Activated T-cell treated with anti-CD3 and anti-CD28 coated beads, Interleukin-2, amount 50 U/mL, for 72 hours (primary cell): ENCODE data around the gene DVL2. TPM values are rescaled to one million over a fixed set of nuclear protein-coding genes. Genes with fewer than 3 reads are reported as not detected.
A peak's percentile ranks its signal among the peaks of the same experiment; 100 is the strongest.

ENCODE experiments used
- ATAC-seq, 2 donors: fragments of 150-1000 bp; cut with Tn5 transposase; replicated peaks in 1 of 2; 2 replicates each; pipeline ENCODE4 v1.10.0; 2021; ENCODE audit warnings: moderate library complexity in 2 of 2, mild to moderate bottlenecking in 1 of 2
- DNase-seq, 2 donors: peaks; one replicate each; pipeline ENCODE4 v3.0.0; 2021 to 2022; ENCODE audit warnings: mixed read lengths in 1 of 2
- H3K27ac Mint-ChIP-seq: one replicate; pipeline ENCODE4 v1.8.0; 2022; ENCODE audit warnings: mild to moderate bottlenecking, moderate library complexity, mixed read lengths
- H3K27me3 Mint-ChIP-seq: one replicate; pipeline ENCODE4 v1.8.0; 2022; ENCODE audit warnings: low read depth, mixed read lengths
- H3K36me3 Mint-ChIP-seq, 2 donors: one replicate each; pipeline ENCODE4 v1.8.0; 2022; ENCODE audit warnings: mixed read lengths in 2 of 2, mild to moderate bottlenecking in 1 of 2; ENCODE audit not compliant: insufficient read depth in 2 of 2
- H3K4me1 Mint-ChIP-seq: one replicate; pipeline ENCODE4 v1.8.0; 2022; ENCODE audit warnings: low read depth, mixed read lengths
- H3K4me3 Mint-ChIP-seq, 2 donors: one replicate each; pipeline ENCODE4 v1.8.0; 2022; ENCODE audit warnings: mild to moderate bottlenecking in 2 of 2, mixed read lengths in 2 of 2, moderate library complexity in 2 of 2
- H3K9me3 Mint-ChIP-seq, 2 donors: one replicate each; pipeline ENCODE4 v1.8.0; 2022; ENCODE audit warnings: mixed read lengths in 2 of 2
- total RNA-seq, 2 donors: library from RNA; stranded (reverse); gene quantifications; one replicate each; pipeline ENCODE4 v1.2.3, GENCODE V29; 2022

Gene DVL2
- total RNA-seq, 2 donors from 2014 or later: 49.5 to 54.8 TPM

GRCh38 chr17:7207120-7208001 lies 27.0 kb downstream of the DVL2 start:
- H3K27ac Mint-ChIP-seq: no peak overlapping the region
- no peaks in the 10 kb centered on the region for H3K27me3 Mint-ChIP-seq
- DNase-seq (no peak), ATAC-seq (no peak)
- peaks cover 39% of the 10 kb centered on the region for H3K4me1 Mint-ChIP-seq
- no peaks in the 10 kb centered on the region for H3K9me3 Mint-ChIP-seq
- peak overlapping the region in 1 of 2 donors; percentile 39 for H3K4me3 Mint-ChIP-seq
- H3K36me3 Mint-ChIP-seq: no peaks in the 10 kb centered on the region

GRCh38 chr17:7205561-7205960 lies 28.8 kb downstream of the DVL2 start:
- Mint-ChIP-seq H3K27me3 (no peaks in the 10 kb centered on the region), H3K4me1 (peaks cover 33% of the 10 kb centered on the region), H3K4me3 (peak overlapping the region; percentile 75 to 88), H3K36me3 (no peaks in the 10 kb centered on the region), H3K27ac (peak overlapping the region; percentile 51), H3K9me3 (no peaks in the 10 kb centered on the region)
- ATAC-seq (no peak), DNase-seq (no peak)

GRCh38 chr17:7204828-7205461 lies 29.4 kb downstream of the DVL2 start:
- H3K27me3 Mint-ChIP-seq: no peaks in the 10 kb centered on the region
- H3K9me3 Mint-ChIP-seq: no peaks in the 10 kb centered on the region
- H3K4me1 Mint-ChIP-seq: peaks cover 33% of the 10 kb centered on the region
- no peaks in the 10 kb centered on the region for H3K36me3 Mint-ChIP-seq
- peak overlapping the region; percentile 51 for H3K27ac Mint-ChIP-seq
- DNase-seq: peak; percentile 93 to 94
- peak; percentile 89 for ATAC-seq
- H3K4me3 Mint-ChIP-seq: peak overlapping the region; percentile 75 to 88

GRCh38 chr17:7204336-7204735 lies 30.0 kb downstream of the DVL2 start:
- H3K27ac Mint-ChIP-seq: peak overlapping the region; percentile 20
- no peaks in the 10 kb centered on the region for H3K27me3 Mint-ChIP-seq
- H3K9me3 Mint-ChIP-seq: no peaks in the 10 kb centered on the region
- peak overlapping the region; percentile 75 to 88 for H3K4me3 Mint-ChIP-seq
- no peaks in the 10 kb centered on the region for H3K36me3 Mint-ChIP-seq
- peaks cover 33% of the 10 kb centered on the region for H3K4me1 Mint-ChIP-seq
- no peak for ATAC-seq
- no peak for DNase-seq

GRCh38 chr17:7203391-7203790 lies 30.9 kb downstream of the DVL2 start:
- no peak overlapping the region for H3K27ac Mint-ChIP-seq
- no peaks in the 10 kb centered on the region for H3K36me3 Mint-ChIP-seq
- ATAC-seq (no peak), DNase-seq (no peak)
- no peaks in the 10 kb centered on the region for H3K9me3 Mint-ChIP-seq
- H3K27me3 Mint-ChIP-seq: no peaks in the 10 kb centered on the region
- H3K4me3 Mint-ChIP-seq: peak overlapping the region; percentile 35 to 47
- H3K4me1 Mint-ChIP-seq: peaks cover 33% of the 10 kb centered on the region

GRCh38 chr17:7196651-7197401 lies 37.5 kb downstream of the DVL2 start:
- no peak for DNase-seq
- no peak overlapping the region for H3K27ac Mint-ChIP-seq
- H3K36me3 Mint-ChIP-seq: peaks cover 0 to 3% of the 10 kb centered on the region in 2 donors
- ATAC-seq: no peak
- H3K27me3 Mint-ChIP-seq: no peaks in the 10 kb centered on the region
- no peaks in the 10 kb centered on the region for H3K4me1 Mint-ChIP-seq
- no peak overlapping the region for H3K4me3 Mint-ChIP-seq
- no peaks in the 10 kb centered on the region for H3K9me3 Mint-ChIP-seq

- Mint-ChIP-seq H3K9me3 (no peaks in the 10 kb centered on the region), H3K4me3 (no peak overlapping the region), H3K4me1 (no peaks in the 10 kb centered on the region), H3K27me3 (no peaks in the 10 kb centered on the region), H3K27ac (no peak overlapping the region), H3K36me3 (peaks cover 0 to 3% of the 10 kb centered on the region in 2 donors)
- DNase-seq: no peak
- no peak for ATAC-seq
These were observed 38.3 kb downstream of the DVL2 start for GRCh38 chr17:7195971-7196370.

- no peaks in the 10 kb centered on the region for H3K27me3 Mint-ChIP-seq
- no peak for DNase-seq
- no peaks in the 10 kb centered on the region for H3K9me3 Mint-ChIP-seq
- H3K4me3 Mint-ChIP-seq: no peak overlapping the region
- no peak overlapping the region for H3K27ac Mint-ChIP-seq
- peaks cover 0 to 3% of the 10 kb centered on the region in 2 donors for H3K36me3 Mint-ChIP-seq
- ATAC-seq: no peak
- H3K4me1 Mint-ChIP-seq: no peaks in the 10 kb centered on the region
These were observed 41.9 kb downstream of the DVL2 start for GRCh38 chr17:7192271-7192937.

- DNase-seq: no peak
- Mint-ChIP-seq H3K9me3 (no peaks in the 10 kb centered on the region), H3K27me3 (no peaks in the 10 kb centered on the region), H3K4me1 (no peaks in the 10 kb centered on the region), H3K27ac (no peak overlapping the region), H3K36me3 (peaks cover 0 to 3% of the 10 kb centered on the region in 2 donors), H3K4me3 (no peak overlapping the region)
- no peak for ATAC-seq
These were observed 42.6 kb downstream of the DVL2 start for GRCh38 chr17:7191571-7192270.

GRCh38 chr17:7191069-7191468 lies 43.2 kb downstream of the DVL2 start:
- Mint-ChIP-seq H3K27me3 (no peaks in the 10 kb centered on the region), H3K4me1 (no peaks in the 10 kb centered on the region), H3K4me3 (no peak overlapping the region), H3K9me3 (no peaks in the 10 kb centered on the region), H3K27ac (no peak overlapping the region), H3K36me3 (peaks cover 0 to 3% of the 10 kb centered on the region in 2 donors)
- no peak for DNase-seq
- no peak for ATAC-seq

- no peaks in the 10 kb centered on the region for H3K4me1 Mint-ChIP-seq
- no peaks in the 10 kb centered on the region for H3K27me3 Mint-ChIP-seq
- no peaks in the 10 kb centered on the region for H3K9me3 Mint-ChIP-seq
- no peak overlapping the region for H3K4me3 Mint-ChIP-seq
- DNase-seq (no peak), ATAC-seq (no peak)
- peaks cover 0 to 3% of the 10 kb centered on the region in 2 donors for H3K36me3 Mint-ChIP-seq
- no peak overlapping the region for H3K27ac Mint-ChIP-seq
These were observed 43.9 kb downstream of the DVL2 start for GRCh38 chr17:7190276-7190917.

GRCh38 chr17:7186241-7186640 lies 48.1 kb downstream of the DVL2 start:
- ATAC-seq: no peak
- no peaks in the 10 kb centered on the region for H3K9me3 Mint-ChIP-seq
- H3K36me3 Mint-ChIP-seq: no peaks in the 10 kb centered on the region
- no peak for DNase-seq
- no peak overlapping the region for H3K27ac Mint-ChIP-seq
- no peak overlapping the region for H3K4me3 Mint-ChIP-seq
- no peaks in the 10 kb centered on the region for H3K4me1 Mint-ChIP-seq
- no peaks in the 10 kb centered on the region for H3K27me3 Mint-ChIP-seq
